DOHH2 (cell line): ENCODE data around the gene SYT1.

Experiments
- H3F3A ChIP-seq: fragments of 200-600 bp; sonication (generic), shearing (Covaris generic); 2 replicates; pipeline ENCODE4 v1.6.0; 2016; ENCODE audit warnings: antibody characterized with exemption, mild to moderate bottlenecking; ENCODE audit not compliant: control insufficient read depth, insufficient read depth
- H3K27ac ChIP-seq: fragments of 200-600 bp; sonication (generic); 2 replicates; pipeline ENCODE4 v1.5.1; 2014; ENCODE audit warnings: low read depth, mild to moderate bottlenecking, low read length, moderate library complexity
- H3K27me3 ChIP-seq: fragments of 200-600 bp; sonication (generic); 2 replicates; pipeline ENCODE4 v1.6.1; 2014; ENCODE audit warnings: mild to moderate bottlenecking, low read length, mixed read lengths; ENCODE audit not compliant: control insufficient read depth
- H3K36me3 ChIP-seq: fragments of 200-600 bp; sonication (generic); 2 replicates; pipeline ENCODE4 v1.6.1; 2014; ENCODE audit warnings: mild to moderate bottlenecking, low read length, moderate library complexity, mixed read lengths; ENCODE audit not compliant: control insufficient read depth
- H3K4me1 ChIP-seq: fragments of 200-600 bp; sonication (generic); 2 replicates; pipeline ENCODE4 v1.6.1; 2014; ENCODE audit warnings: mild to moderate bottlenecking, low read length, mixed read lengths; ENCODE audit not compliant: control insufficient read depth
- H3K4me2 ChIP-seq: fragments of 200-600 bp; sonication (generic); 2 replicates; pipeline ENCODE4 v1.6.0; 2014; ENCODE audit warnings: mild to moderate bottlenecking, low read length, moderate library complexity
- H3K4me3 ChIP-seq: fragments of 200-600 bp; sonication (generic); 2 replicates; pipeline ENCODE4 v1.5.1; 2014; ENCODE audit warnings: mild to moderate bottlenecking, low read length, mixed read lengths
- H3K79me2 ChIP-seq: fragments of 200-600 bp; sonication (generic); 2 replicates; pipeline ENCODE4 v1.6.1; 2014; ENCODE audit warnings: mild to moderate bottlenecking, low read length, mixed read lengths; ENCODE audit not compliant: control insufficient read depth
- H3K9me2 ChIP-seq: fragments of 200-600 bp; sonication (generic); replicated peaks from 2 replicates; pipeline ENCODE4 v1.6.1; 2014; ENCODE audit warnings: mild to moderate bottlenecking, low read length, mixed read lengths; ENCODE audit not compliant: control insufficient read depth
- H3K9me3 ChIP-seq: fragments of 200-600 bp; sonication (generic); 2 replicates; pipeline ENCODE4 v1.6.1; 2014; ENCODE audit warnings: antibody characterized with exemption, low read length, mixed read lengths; ENCODE audit not compliant: control insufficient read depth, insufficient read depth
- H4K20me1 ChIP-seq: fragments of 200-600 bp; sonication (generic); 2 replicates; pipeline ENCODE4 v1.6.0; 2014; ENCODE audit warnings: low read depth, mild to moderate bottlenecking, antibody characterized with exemption, low read length, moderate library complexity; ENCODE audit not compliant: control insufficient read depth, insufficient read depth
- EZH2phosphoT487 ChIP-seq: fragments of 200-600 bp; sonication (generic); IDR thresholded peaks from 2 replicates; pipeline ENCODE4 v1.6.1; 2017; ENCODE audit warnings: borderline replicate concordance, mild to moderate bottlenecking, antibody characterized with exemption, low read length, moderate library complexity, mixed read lengths
- TF ChIP-seq, protein P1 (sequence below): fragments of 200-600 bp; sonication (generic); IDR thresholded peaks from one replicate; pipeline ENCODE4 v1.5.1; 2014; ENCODE audit warnings: antibody characterized with exemption, mild to moderate bottlenecking, low read depth, low read length; ENCODE audit not compliant: poor library complexity, severe bottlenecking

The SYT1 gene

DNA sequence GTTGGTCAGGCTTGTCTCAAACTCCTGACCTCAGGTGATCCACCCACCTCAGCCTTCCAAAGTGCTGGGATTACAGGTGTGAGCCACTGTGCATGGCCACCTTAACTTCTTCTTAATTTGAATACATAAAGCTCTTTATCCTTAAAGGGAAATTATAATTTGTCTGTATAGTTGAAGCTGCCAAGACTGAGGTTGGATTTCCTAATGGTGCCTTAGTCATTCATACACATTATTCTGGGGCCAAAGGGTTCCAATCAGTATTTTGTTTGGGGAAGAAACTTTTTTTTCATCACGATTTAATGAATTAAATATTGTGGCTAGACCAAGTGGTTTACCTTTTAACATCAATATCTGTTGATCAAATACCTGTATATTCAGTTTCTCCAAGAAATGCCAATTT is 135.9 kb downstream of the SYT1 start:
- no peaks in the 10 kb centered on the region for H4K20me1 ChIP-seq
- H3K27me3 ChIP-seq, result no peaks in the 10 kb centered on the region
- H3K4me3 ChIP-seq, result no peak overlapping the region
- no peak overlapping the region for H3K27ac ChIP-seq
- H3K9me3 ChIP-seq, result no peaks in the 10 kb centered on the region
- H3K36me3 ChIP-seq, result no peaks in the 10 kb centered on the region
- H3K4me1 ChIP-seq, result no peaks in the 10 kb centered on the region
- no peaks in the 10 kb centered on the region for H3F3A ChIP-seq
- no peak overlapping the region for H3K4me2 ChIP-seq
- H3K9me2 ChIP-seq, result no peaks in the 10 kb centered on the region
- H3K79me2 ChIP-seq, result no peaks in the 10 kb centered on the region
- no peak for TF ChIP-seq EZH2phosphoT487
- TF ChIP-seq, protein P1, sequence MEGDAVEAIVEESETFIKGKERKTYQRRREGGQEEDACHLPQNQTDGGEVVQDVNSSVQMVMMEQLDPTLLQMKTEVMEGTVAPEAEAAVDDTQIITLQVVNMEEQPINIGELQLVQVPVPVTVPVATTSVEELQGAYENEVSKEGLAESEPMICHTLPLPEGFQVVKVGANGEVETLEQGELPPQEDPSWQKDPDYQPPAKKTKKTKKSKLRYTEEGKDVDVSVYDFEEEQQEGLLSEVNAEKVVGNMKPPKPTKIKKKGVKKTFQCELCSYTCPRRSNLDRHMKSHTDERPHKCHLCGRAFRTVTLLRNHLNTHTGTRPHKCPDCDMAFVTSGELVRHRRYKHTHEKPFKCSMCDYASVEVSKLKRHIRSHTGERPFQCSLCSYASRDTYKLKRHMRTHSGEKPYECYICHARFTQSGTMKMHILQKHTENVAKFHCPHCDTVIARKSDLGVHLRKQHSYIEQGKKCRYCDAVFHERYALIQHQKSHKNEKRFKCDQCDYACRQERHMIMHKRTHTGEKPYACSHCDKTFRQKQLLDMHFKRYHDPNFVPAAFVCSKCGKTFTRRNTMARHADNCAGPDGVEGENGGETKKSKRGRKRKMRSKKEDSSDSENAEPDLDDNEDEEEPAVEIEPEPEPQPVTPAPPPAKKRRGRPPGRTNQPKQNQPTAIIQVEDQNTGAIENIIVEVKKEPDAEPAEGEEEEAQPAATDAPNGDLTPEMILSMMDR, result no peak

DNA sequence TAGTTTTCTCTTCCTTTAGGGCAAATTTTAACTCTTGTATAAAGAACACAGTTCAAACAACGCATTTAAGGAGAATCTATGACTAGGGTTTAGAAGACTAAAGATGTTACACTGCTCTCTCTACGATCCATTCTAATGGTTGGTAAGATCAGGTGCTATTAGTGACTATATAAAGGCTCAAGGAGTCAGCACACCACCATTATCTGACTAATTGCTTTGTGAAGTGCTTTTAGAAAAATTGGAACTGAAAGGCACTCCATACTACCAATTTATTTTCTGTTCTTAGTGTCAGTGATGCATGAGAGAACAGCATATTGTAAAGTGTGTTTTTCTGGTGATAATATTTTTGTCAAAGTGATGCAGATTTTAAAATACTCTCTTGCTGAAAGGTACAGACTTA is 136.8 kb downstream of the SYT1 start:
- H3K9me3 ChIP-seq, result no peaks in the 10 kb centered on the region
- H3K79me2 ChIP-seq, result no peaks in the 10 kb centered on the region
- no peaks in the 10 kb centered on the region for H4K20me1 ChIP-seq
- no peaks in the 10 kb centered on the region for H3K9me2 ChIP-seq
- H3K4me1 ChIP-seq, result no peaks in the 10 kb centered on the region
- TF ChIP-seq, protein P1, result no peak
- no peak for TF ChIP-seq EZH2phosphoT487
- no peak overlapping the region for H3K4me2 ChIP-seq
- no peak overlapping the region for H3K27ac ChIP-seq
- no peaks in the 10 kb centered on the region for H3K27me3 ChIP-seq
- H3F3A ChIP-seq, result no peaks in the 10 kb centered on the region
- H3K4me3 ChIP-seq, result no peak overlapping the region
- no peaks in the 10 kb centered on the region for H3K36me3 ChIP-seq

- Histone ChIP-seq H4K20me1 (no peaks in the 10 kb centered on the region), H3F3A (no peaks in the 10 kb centered on the region), H3K4me3 (no peak overlapping the region), H3K79me2 (no peaks in the 10 kb centered on the region), H3K27ac (no peak overlapping the region), H3K36me3 (no peaks in the 10 kb centered on the region), H3K9me3 (no peaks in the 10 kb centered on the region), H3K9me2 (no peaks in the 10 kb centered on the region), H3K4me1 (no peaks in the 10 kb centered on the region), H3K4me2 (no peak overlapping the region), H3K27me3 (no peaks in the 10 kb centered on the region)
- no peak for TF ChIP-seq EZH2phosphoT487
- TF ChIP-seq, protein P1, result no peak
These were observed 141.7 kb downstream of the SYT1 start for GRCh38 chr12:79006306-79006705.

DNA sequence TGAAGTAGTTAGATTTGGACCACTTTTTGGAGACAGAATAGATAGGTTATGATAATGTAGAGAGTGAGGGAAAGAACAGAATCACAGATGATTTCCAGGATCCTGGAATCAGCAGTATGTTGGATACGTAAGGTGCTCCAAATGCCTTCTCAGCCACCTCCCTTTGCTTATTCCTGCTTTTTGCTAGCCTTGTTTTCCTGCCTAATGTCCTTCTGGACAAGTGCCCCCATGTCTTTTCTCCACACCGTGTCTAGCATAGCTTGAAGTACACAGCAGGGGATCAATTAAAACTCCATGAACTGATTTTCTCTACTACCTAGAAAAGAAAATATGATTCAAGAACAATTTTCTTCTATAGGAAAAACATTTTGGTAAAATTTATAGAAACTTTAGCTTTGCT is 144.0 kb downstream of the SYT1 start:
- no peak for TF ChIP-seq EZH2phosphoT487
- TF ChIP-seq, protein P1, result no peak
- H4K20me1 ChIP-seq, result no peaks in the 10 kb centered on the region
- no peaks in the 10 kb centered on the region for H3K36me3 ChIP-seq

More for the DNA sequence above, 144.0 kb downstream of the SYT1 start:
- Histone ChIP-seq H3K4me3 (no peak overlapping the region), H3K79me2 (no peaks in the 10 kb centered on the region), H3K4me1 (no peaks in the 10 kb centered on the region), H3K9me3 (no peaks in the 10 kb centered on the region), H3K27me3 (no peaks in the 10 kb centered on the region), H3K27ac (no peak overlapping the region), H3F3A (no peaks in the 10 kb centered on the region), H3K4me2 (no peak overlapping the region), H3K9me2 (no peaks in the 10 kb centered on the region)
